ENCODE measurements around the gene TMEM244. TPM values are rescaled to one million over a fixed set of nuclear protein-coding genes. Genes with fewer than 3 reads are reported as not detected.
"Not testable (repeated sequence)": the region's sequence is repeated elsewhere in the genome, so short reads cannot be mapped to it uniquely, and the experiment has no call there.

The TMEM244 gene
- total and polyA plus RNA-seq, 9 of the 15 experiments (the other 6 are each of a cell fraction or from before 2014, with no cell fraction given), result not detected

DNA sequence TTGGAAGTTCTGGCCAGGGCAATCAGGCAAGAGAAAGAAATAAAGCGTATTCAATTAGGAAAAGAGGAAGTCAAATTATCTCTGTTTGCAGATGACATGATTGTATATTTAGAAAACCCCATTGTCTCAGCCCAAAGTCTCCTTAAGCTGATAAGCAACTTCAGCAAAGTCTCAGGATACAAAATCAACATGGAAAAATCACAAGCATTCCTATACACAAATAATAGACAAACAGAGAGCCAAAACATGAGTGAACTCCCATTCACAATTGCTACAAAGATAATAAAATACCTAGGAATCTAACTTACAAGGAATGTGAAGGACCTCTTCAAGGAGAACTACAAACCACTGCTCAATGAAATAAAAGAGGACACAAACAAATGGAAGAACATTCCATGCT, 21.6 kb downstream of the TMEM244 start:
- H3K9me1 ChIP-seq (ENCODE audit: control insufficient read depth, insufficient read depth, low read length); H3K4me3 ChIP-seq; BruUV-seq (replicated peaks); H4K20me1 ChIP-seq (replicated peaks; ENCODE audit: control insufficient read depth, insufficient read depth, low read length); FAIRE-seq; DNase-seq (ENCODE audit: extremely low read depth in 1 of 4, low spot score in 3 of 4); H3K27ac ChIP-seq (ENCODE audit: extremely low read depth, low read depth, low read length); H2AFZ ChIP-seq (ENCODE audit: low read depth, low read length); H3K36me3 ChIP-seq (ENCODE audit: control insufficient read depth, insufficient read depth, low read length); H3K9me3 ChIP-seq (replicated peaks; ENCODE audit: control insufficient read depth, insufficient read depth, low read depth, low read length); intact Hi-C loops (cut with micrococcal nuclease); H3K9ac ChIP-seq (ENCODE audit: insufficient read depth in 1 of 2, low read depth in 2 of 2, low read length in 2 of 2); CTCF ChIA-PET (ENCODE audit: low intra/inter-chr PET ratio); ATAC-seq; H3K4me2 ChIP-seq (ENCODE audit: insufficient read depth, low read length); H3K79me2 ChIP-seq (ENCODE audit: control insufficient read depth, insufficient read depth, low read length); H3K27me3 ChIP-seq (ENCODE audit: control insufficient read depth in 2 of 2, insufficient read depth in 2 of 2, low read length in 2 of 2); in situ Hi-C loops (cut with MboI): not testable (repeated sequence)
- WGBS (ENCODE audit: insufficient coverage, low coverage, missing lambda C conversion rate), result 0% methylated on average over 1 of the region's 1 CpG
- POLR2A ChIA-PET, result interaction anchor here (1.2 to 1.3 kb wide), 2 partner anchors 12 to 13 kb away, joined by 3 read pairs; no protein-coding TSS in a partner anchor
- TF ChIP-seq FOXK2 (conservative IDR thresholded peaks at IDR 0.05 in 1 of 2, IDR thresholded peaks at IDR 0.05 in 1 of 2; ENCODE audit: low read depth in 2 of 2) (peak; percentile 25 to 67; a peak in 2 of 4 replicates), TCF3 (CRISPR knock-in tag; IDR thresholded peaks at IDR 0.05) (peak; percentile 60), ARID1B (IDR thresholded peaks at IDR 0.05) (peak; percentile 82), SMARCC2 (IDR thresholded peaks at IDR 0.05; ENCODE audit: low read depth) (peak; percentile 30; the same call in 1 of the 2 replicates), SMARCE1 (IDR thresholded peaks at IDR 0.05) (peak; percentile 85; the same call in 1 of the 2 replicates), TAL1 (IDR thresholded peaks at IDR 0.05) (peak; percentile 61; the same call in 1 of the 2 replicates), SOX6 (IDR thresholded peaks at IDR 0.05) (peak; percentile 97), FOXA3 (CRISPR knock-in tag; conservative IDR thresholded peaks at IDR 0.05 in 1 of 2, IDR thresholded peaks at IDR 0.05 in 1 of 2) (peak in 1 of 2 experiments; percentile 88; a peak in 2 of 4 replicates), MTA2 (IDR thresholded peaks at IDR 0.05; ENCODE audit: low read depth) (0 out of 2 replicates have a peak, but pooled peaks have one; percentile 35), MEIS2 (IDR thresholded peaks at IDR 0.05; ENCODE audit: partially characterized antibody) (peak; percentile 20), SMARCA4 (IDR thresholded peaks at IDR 0.05) (peak; percentile 78; the same call in 1 of the 2 replicates), CBFA2T3 (IDR thresholded peaks at IDR 0.05) (peak; percentile 16; the same call in 1 of the 2 replicates), DPF2 (IDR thresholded peaks at IDR 0.05) (peak; percentile 61; the same call in 1 of the 2 replicates)
- TF ChIP-seq, protein P1, sequence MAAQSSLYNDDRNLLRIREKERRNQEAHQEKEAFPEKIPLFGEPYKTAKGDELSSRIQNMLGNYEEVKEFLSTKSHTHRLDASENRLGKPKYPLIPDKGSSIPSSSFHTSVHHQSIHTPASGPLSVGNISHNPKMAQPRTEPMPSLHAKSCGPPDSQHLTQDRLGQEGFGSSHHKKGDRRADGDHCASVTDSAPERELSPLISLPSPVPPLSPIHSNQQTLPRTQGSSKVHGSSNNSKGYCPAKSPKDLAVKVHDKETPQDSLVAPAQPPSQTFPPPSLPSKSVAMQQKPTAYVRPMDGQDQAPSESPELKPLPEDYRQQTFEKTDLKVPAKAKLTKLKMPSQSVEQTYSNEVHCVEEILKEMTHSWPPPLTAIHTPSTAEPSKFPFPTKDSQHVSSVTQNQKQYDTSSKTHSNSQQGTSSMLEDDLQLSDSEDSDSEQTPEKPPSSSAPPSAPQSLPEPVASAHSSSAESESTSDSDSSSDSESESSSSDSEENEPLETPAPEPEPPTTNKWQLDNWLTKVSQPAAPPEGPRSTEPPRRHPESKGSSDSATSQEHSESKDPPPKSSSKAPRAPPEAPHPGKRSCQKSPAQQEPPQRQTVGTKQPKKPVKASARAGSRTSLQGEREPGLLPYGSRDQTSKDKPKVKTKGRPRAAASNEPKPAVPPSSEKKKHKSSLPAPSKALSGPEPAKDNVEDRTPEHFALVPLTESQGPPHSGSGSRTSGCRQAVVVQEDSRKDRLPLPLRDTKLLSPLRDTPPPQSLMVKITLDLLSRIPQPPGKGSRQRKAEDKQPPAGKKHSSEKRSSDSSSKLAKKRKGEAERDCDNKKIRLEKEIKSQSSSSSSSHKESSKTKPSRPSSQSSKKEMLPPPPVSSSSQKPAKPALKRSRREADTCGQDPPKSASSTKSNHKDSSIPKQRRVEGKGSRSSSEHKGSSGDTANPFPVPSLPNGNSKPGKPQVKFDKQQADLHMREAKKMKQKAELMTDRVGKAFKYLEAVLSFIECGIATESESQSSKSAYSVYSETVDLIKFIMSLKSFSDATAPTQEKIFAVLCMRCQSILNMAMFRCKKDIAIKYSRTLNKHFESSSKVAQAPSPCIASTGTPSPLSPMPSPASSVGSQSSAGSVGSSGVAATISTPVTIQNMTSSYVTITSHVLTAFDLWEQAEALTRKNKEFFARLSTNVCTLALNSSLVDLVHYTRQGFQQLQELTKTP (IDR thresholded peaks at IDR 0.05; ENCODE audit: low read depth in 1 of 2, partially characterized antibody in 2 of 2), result peak in 1 of 2 experiments; percentile 28
- peaks cover 5 to 11% of the 10 kb centered on the region in 2 experiments; a peak in 4 of 5 replicates for H3K4me1 ChIP-seq (replicated peaks in 1 of 2; ENCODE audit: control insufficient read depth in 2 of 2, insufficient read depth in 2 of 2, low read length in 2 of 2)

All from K562 (cell line).